ENCODE results near the gene ULK4. TPM values are rescaled to one million over a fixed set of nuclear protein-coding genes. Genes with fewer than 3 reads are reported as not detected.

ULK4 gene
- polyA plus RNA-seq, 1 of the 3 experiments (the other 2 are of a cell fraction) = 6.2 TPM

- peaks cover 0 to 16% of the 10 kb centered on the region in 2 experiments for H3K36me3 ChIP-seq (replicated peaks in 1 of 2; ENCODE audit: control insufficient read depth in 1 of 2, insufficient read depth in 2 of 2, low read length in 1 of 2)
- 91% methylated on average over 3 of the region's 3 CpGs for WGBS (ENCODE audit: low lambda C conversion rate)
- H3K9ac ChIP-seq = no peak overlapping the region
- no peaks in the 10 kb centered on the region for H3F3A ChIP-seq (replicated peaks; ENCODE audit: insufficient read depth)
- no peak for DNase-seq
- no peak overlapping the region for H3K4me3 ChIP-seq (ENCODE audit: low read depth in 2 of 2, low read length in 1 of 2)
- TF ChIP-seq GATA2 (CRISPR knock-in tag; IDR thresholded peaks at IDR 0.05) (no peak), FOXM1 (IDR thresholded peaks at IDR 0.05; ENCODE audit: low read depth) (no peak), RAD21 (IDR thresholded peaks at IDR 0.05; ENCODE audit: low read length) (no peak), MXI1 (IDR thresholded peaks at IDR 0.05; ENCODE audit: low read depth, low read length) (no peak), ELF1 (IDR thresholded peaks at IDR 0.05) (no peak), RCOR1 (IDR thresholded peaks at IDR 0.05; ENCODE audit: low read length) (no peak), YY1 (IDR thresholded peaks at IDR 0.05; ENCODE audit: low read depth) (no peak), EZH2phosphoT487 (IDR thresholded peaks at IDR 0.05; ENCODE audit: borderline replicate concordance, low read depth) (no peak), FOSL2 (IDR thresholded peaks at IDR 0.05; ENCODE audit: borderline replicate concordance, low read depth) (no peak), USF2 (IDR thresholded peaks at IDR 0.05; ENCODE audit: borderline replicate concordance, low read depth, low read length) (no peak), REST (IDR thresholded peaks at IDR 0.05; ENCODE audit: low read depth, low read length) (no peak), NFIC (IDR thresholded peaks at IDR 0.05; ENCODE audit: borderline replicate concordance) (no peak), RXRA (IDR thresholded peaks at IDR 0.05; ENCODE audit: borderline replicate concordance, low read depth) (no peak), SMC3 (IDR thresholded peaks at IDR 0.05; ENCODE audit: low read depth, low read length) (no peak), TEAD4 (IDR thresholded peaks at IDR 0.05; ENCODE audit: borderline replicate concordance, insufficient read depth) (no peak), MEF2A (IDR thresholded peaks at IDR 0.05; ENCODE audit: borderline replicate concordance, low read depth) (no peak), TAF1 (IDR thresholded peaks at IDR 0.05; ENCODE audit: borderline replicate concordance, low read depth, low read length) (no peak)
- no peaks in the 10 kb centered on the region for H3K9me3 ChIP-seq
- H3K9me2 ChIP-seq = no peaks in the 10 kb centered on the region
- no peak overlapping the region for H3K4me2 ChIP-seq
- no peak overlapping the region for H2AFZ ChIP-seq (ENCODE audit: low read depth)
- ChIA-PET POLR2A (no interaction called here), CTCF (no interaction called here)
- no peak overlapping the region for H3K27ac ChIP-seq (ENCODE audit: low read depth in 2 of 2, low read length in 1 of 2)
- H3K27me3 ChIP-seq (ENCODE audit: insufficient read depth) = no peaks in the 10 kb centered on the region
- peaks cover 0 to 8% of the 10 kb centered on the region in 2 experiments; a peak in 1 of 4 replicates for H3K4me1 ChIP-seq (ENCODE audit: control insufficient read depth in 1 of 2, insufficient read depth in 2 of 2, low read depth in 1 of 2, low read length in 1 of 2)
- no peaks in the 10 kb centered on the region for H3K79me2 ChIP-seq (ENCODE audit: insufficient read depth)
- no peaks in the 10 kb centered on the region for H4K20me1 ChIP-seq (ENCODE audit: insufficient read depth)
Measured at GRCh38 chr3:41248525-41248924, 713.4 kb downstream of the ULK4 start.
